HG03571 (cell line): ENCODE measurements around the gene CDKN2AIP.
"Not testable (repeated sequence)": the region's sequence is repeated elsewhere in the genome, so short reads cannot be mapped to it uniquely, and the experiment has no call there.

ENCODE experiments used
- ATAC-seq: cut with Tn5 transposase; IDR thresholded peaks from one replicate; pipeline ENCODE4 v1.9.1; 2021; ENCODE audit not compliant: unreplicated experiment

Gene CDKN2AIP

GRCh38 chr4:183413234-183414200 lies 30.9 kb upstream of the CDKN2AIP start:
- ATAC-seq = no peak

- ATAC-seq = no peak
These were observed 27.3 kb upstream of the CDKN2AIP start for GRCh38 chr4:183416879-183417755.

- no peak for ATAC-seq
These were observed 21.3 kb upstream of the CDKN2AIP start for GRCh38 chr4:183422962-183423631.

GRCh38 chr4:183424109-183424744 lies 20.2 kb upstream of the CDKN2AIP start:
- no peak for ATAC-seq

- ATAC-seq = no peak
These were observed 17.9 kb upstream of the CDKN2AIP start for GRCh38 chr4:183426507-183426906.

GRCh38 chr4:183429489-183429888 lies 14.9 kb upstream of the CDKN2AIP start:
- no peak for ATAC-seq

GRCh38 chr4:183430317-183430993 lies 14.0 kb upstream of the CDKN2AIP start:
- ATAC-seq = no peak

GRCh38 chr4:183430994-183431347 lies 13.5 kb upstream of the CDKN2AIP start:
- ATAC-seq = no peak

- ATAC-seq = no peak
These were observed 12.8 kb upstream of the CDKN2AIP start for GRCh38 chr4:183431614-183432013.

- not testable (repeated sequence) for ATAC-seq
These were observed 11.3 kb upstream of the CDKN2AIP start for GRCh38 chr4:183433183-183433582.

GRCh38 chr4:183434264-183434663 lies 10.2 kb upstream of the CDKN2AIP start:
- ATAC-seq = no peak

- ATAC-seq = no peak
These were observed 9.7 kb upstream of the CDKN2AIP start for GRCh38 chr4:183434666-183435190.

GRCh38 chr4:183435803-183436202 lies 8.6 kb upstream of the CDKN2AIP start:
- no peak for ATAC-seq

GRCh38 chr4:183436417-183436816 lies 8.0 kb upstream of the CDKN2AIP start:
- no peak for ATAC-seq

- ATAC-seq = no peak
These were observed 7.0 kb upstream of the CDKN2AIP start for GRCh38 chr4:183437452-183437851.

GRCh38 chr4:183438458-183439113 lies 5.8 kb upstream of the CDKN2AIP start:
- no peak for ATAC-seq

GRCh38 chr4:183441276-183441675 lies 3.2 kb upstream of the CDKN2AIP start:
- no peak for ATAC-seq

- no peak for ATAC-seq
These were observed 702 bp upstream of the CDKN2AIP start for GRCh38 chr4:183443655-183444213.

GRCh38 chr4:183445097-183445428 lies 627 bp downstream of the CDKN2AIP start:
- peak; percentile 25 for ATAC-seq
